IPS-18c (cell line): ENCODE results near the gene IL2RA.

Source experiments
- H3K4me3 ChIP-seq: 2 replicates; pipeline ENCODE4 v1.7.0; 2013; ENCODE audit warnings: low read depth, mild to moderate bottlenecking, low read length, moderate library complexity; ENCODE audit not compliant: insufficient read depth
- H3K9me3 ChIP-seq: one replicate; pipeline ENCODE4 v1.6.1; 2013; ENCODE audit warnings: mild to moderate bottlenecking, low read length, moderate library complexity; ENCODE audit not compliant: control insufficient read depth, insufficient read depth

Gene IL2RA

DNA sequence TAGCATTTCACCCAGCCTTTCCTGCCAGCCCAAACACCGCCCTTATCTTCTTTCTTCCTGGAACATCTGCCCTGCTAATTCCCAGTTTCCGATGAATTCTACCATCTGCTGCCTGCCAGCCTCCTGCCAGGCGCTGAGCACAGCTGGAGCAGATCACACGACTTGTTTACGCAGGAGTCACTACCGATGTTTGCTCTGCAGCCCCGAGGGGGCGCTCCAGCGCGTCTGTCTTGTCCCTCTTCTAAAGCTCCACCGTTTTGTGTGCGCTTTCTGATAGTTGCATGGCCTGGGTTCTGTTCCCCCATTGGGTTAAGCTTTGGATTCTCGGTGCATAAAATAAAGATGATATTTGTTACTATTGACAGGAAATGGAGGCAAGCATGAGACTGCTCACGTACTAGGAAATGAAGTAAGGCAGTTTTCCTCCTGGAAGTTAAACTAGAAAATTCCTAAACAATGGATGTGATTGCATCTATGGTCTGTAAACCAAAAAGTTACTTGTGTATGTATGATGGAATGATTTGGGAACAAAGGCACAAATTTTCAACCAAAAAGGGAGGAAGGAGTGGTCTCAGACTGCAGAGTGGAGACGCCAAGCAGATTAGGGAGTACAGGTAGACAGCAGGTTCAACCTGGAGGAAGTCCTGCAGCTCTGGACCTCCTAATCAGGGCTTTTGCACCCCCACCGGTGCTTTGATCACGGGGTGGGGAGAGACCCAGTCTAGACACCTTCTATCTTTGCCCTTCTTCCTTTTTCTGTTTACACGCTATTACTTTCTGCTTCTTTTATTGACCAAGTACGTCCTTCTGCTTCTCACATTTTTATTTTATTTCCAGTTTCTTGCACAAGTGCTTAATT lies 24.4 kb upstream of the IL2RA start:
- Histone ChIP-seq H3K9me3 (no peaks in the 10 kb centered on the region), H3K4me3 (no peak overlapping the region)

DNA sequence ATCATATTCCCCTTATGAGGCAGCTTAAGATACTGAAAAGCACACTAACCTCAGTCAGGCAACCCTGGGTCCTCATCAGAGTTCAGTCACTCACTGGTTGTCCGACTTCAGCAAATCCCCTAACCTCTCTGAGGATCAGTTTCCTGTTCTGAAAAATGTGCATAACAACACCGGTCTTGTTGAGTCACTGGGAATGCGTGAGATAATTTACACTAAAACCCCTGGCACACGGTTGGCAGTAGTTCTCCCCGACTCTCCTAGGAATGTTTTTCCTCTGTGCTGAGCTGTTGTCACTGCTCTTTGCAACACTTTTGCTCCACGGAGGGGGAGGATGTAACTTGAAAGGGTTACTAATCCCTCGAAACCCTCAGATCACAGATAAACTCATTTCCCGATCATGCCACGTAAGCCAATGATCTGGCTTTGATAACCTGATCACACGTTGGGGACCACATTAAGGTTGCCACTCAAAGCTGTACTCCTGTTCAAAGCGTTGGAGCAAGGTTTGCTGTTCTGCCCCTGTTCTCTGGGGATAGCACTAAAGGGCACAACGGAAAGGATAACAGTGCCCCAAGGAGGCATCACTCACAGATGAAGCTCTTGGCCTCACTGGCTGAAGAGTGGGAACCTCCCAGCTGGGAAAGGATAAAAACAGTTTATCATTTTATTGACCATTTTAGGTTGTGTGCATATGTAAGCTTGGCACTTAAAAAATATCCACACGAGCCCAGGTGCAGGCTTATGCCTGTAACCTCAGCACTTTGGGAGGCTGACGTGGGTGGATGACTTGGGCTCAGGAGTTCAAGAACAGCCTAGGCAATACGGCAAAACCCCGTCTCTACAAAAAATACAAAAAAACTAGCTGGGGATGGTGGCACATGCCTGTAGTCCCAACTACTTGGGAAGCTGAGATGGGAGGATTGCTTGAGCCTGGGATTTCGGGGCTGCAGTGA lies 21.6 kb upstream of the IL2RA start:
- H3K4me3 ChIP-seq: no peak overlapping the region
- H3K9me3 ChIP-seq: no peaks in the 10 kb centered on the region

DNA sequence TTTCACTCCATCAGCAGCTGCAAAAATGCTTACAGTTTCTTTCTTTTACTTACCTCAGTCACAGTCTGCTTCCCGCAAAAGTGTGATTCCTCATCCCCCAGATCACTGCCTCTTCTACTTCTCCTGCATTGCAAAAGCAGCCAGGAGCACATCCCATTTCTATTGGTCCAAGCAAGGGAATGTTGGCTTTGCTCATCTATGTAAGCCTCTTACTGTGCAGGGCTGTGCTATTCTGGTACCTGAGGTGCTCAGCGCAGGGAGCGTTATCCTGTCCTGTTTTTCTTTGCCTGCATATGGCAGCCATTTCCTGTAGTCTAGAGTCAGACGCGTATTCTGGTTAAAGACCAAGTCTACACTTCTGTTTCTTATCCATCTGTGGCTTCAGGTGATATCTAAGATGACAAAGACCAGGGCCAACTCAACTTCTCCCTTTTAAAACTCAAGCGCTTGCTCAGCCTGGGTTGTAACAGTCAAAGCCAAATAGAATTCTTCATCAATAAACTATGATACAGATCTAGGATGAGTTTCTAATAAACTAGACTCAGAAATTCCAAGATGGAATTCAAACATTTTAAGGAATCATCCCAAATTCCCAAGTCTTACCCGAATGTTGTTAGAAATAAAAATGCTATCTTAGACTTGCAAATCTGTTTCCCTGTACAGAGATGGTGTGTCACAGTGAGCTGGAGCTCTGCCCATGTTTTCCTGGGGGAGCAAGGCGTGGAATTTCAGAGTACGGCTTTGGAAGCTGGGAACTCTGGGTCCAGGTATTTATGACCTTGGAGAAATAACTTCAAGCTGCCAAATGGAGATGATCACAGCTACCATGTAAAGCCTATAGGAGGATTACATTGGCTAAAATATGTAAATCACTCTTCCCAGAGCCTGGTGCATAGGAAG lies 20.6 kb upstream of the IL2RA start:
- Histone ChIP-seq H3K4me3 (no peak overlapping the region), H3K9me3 (no peaks in the 10 kb centered on the region)

DNA sequence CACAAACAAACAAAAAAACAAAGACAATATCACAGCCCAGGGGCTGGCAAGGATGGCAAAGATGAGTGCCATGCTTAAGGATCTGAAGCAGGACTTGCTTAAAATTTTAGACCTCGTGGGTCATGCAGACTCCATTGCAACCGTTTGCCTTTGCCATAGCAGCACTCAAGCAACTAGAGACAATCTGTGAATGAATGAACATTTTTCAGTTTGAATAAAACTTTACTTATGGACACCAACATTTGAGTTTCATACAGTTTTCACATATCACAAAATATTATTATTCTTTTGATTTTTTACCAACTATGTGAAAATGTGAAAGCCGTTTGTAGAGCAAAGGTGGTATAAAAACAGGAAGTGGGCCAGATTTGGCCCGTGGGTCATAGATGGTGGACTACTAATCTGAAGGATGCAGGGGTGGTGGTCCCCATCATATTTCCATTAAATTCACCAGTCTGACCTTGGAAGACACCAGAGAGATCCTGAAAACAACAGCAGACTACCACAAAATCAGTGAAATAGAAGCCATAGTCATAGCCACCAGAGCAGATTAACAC lies 18.3 kb upstream of the IL2RA start:
- Histone ChIP-seq H3K9me3 (no peaks in the 10 kb centered on the region), H3K4me3 (no peak overlapping the region)

DNA sequence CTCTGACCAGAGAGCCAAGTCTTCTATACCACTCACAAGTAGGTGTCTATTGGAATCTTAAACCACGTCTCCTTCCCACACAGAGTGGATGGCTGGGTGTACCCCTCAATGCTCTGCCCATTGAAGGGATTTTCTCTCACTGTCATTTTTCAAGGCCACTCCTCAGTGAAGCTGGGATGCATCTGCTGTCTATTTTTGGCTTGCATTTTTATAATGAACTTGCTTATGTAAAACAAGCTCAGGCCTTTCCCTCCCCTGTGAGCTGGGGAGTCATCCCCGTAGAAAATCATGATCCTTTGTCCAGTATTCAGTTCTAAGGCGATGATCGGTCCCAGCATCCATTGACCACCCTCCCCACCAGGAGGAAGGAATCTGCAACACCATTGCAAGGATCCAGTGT lies 16.9 kb upstream of the IL2RA start:
- no peak overlapping the region for H3K4me3 ChIP-seq
- H3K9me3 ChIP-seq: no peaks in the 10 kb centered on the region

- H3K4me3 ChIP-seq: no peak overlapping the region
Measured at GRCh38 chr10:6077071-6077675, 15.0 kb upstream of the IL2RA start.

DNA sequence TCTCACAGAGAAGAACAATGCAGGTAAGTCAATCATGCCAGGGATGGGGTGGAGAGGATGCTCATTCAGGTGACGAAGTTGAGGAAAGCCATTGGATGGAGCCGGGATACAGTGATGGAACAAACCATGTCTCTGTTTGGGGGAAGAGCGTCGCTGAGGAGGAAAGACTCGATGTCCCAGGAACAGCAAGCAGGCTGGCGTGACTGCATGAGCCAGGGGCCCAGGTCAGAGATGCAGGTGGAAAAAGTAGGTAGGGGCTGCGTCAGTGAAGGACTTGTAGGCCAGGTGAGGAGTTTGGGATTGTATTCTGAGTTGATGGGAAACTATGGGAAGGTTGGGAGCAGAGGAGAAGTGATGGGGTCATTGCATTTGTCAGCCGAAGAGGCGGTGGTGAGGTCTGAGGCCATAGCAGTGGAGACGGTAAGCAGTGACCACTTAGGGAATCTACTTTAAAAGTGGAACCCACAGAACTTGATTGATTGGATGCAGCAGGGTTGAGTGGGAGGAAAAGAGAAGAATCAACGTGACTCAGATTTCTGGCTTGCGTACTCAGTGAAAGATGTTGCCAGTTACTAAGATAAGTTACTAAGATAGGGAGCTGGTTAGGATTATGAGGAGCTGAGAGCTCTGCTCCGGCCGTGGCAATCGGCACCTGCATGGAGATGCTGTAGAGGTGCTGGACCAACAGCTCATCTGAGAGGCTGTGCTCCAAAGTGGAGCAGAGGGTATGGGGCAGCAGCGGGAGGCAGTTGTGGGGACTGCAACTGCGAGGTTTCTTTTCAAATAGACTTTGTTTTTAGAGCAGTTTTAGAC lies 12.5 kb upstream of the IL2RA start:
- H3K9me3 ChIP-seq: no peaks in the 10 kb centered on the region
- H3K4me3 ChIP-seq: no peak overlapping the region

More at GRCh38 chr10:6077071-6077675, 15.0 kb upstream of the IL2RA start:
- no peaks in the 10 kb centered on the region for H3K9me3 ChIP-seq

GRCh38 chr10:6072215-6072934 lies 10.2 kb upstream of the IL2RA start:
- Histone ChIP-seq H3K9me3 (no peaks in the 10 kb centered on the region), H3K4me3 (no peak overlapping the region)

DNA sequence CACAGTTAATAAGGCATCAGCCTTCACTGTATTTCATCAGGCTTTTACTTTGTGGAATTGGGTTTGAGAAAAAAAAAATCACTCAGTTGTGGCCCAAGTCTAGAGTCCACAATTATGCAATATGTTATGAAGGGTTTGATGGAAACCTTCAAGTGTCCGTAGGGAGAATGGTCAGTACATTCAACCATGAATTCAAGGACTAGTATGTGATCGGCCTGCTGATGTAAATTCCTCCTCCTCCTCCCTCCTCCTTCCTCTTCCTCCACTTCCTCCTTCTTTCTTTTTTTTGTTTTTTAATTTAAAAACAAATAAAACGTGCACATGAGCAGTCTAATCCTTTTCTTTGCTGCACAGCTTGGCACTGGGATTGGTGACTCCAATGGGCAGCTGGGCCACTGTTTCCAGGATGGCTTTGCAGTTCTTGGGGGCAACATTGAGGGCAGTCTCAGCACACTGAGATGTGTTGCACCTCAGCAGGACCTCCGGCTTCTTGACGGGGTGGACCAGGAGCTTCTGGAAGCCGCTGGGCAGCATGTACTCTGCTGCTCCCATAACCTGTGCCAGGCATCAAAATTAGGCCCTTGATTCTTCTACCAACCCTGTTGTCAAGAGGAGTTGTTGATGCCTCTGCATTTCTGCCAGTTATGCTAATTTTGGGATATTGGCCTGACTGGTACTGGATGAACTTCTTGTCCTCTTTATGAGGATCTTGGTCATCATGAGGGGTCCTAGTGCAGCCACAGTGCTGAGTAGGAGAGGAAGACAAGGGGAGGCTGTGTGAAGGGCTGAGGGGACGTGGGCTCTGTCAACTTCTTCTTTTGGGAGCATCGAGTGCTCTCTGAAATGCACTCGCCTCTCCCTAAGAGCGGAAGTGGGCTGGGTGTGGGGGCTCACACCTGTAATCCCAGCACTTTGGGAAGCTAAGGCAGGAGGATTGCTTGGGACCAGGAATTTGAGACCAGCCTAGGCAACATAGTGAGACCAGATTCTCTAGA lies 9.3 kb upstream of the IL2RA start:
- Histone ChIP-seq H3K4me3 (no peak overlapping the region), H3K9me3 (no peaks in the 10 kb centered on the region)

GRCh38 chr10:6070660-6071059 lies 8.5 kb upstream of the IL2RA start:
- Histone ChIP-seq H3K9me3 (no peaks in the 10 kb centered on the region), H3K4me3 (no peak overlapping the region)

DNA sequence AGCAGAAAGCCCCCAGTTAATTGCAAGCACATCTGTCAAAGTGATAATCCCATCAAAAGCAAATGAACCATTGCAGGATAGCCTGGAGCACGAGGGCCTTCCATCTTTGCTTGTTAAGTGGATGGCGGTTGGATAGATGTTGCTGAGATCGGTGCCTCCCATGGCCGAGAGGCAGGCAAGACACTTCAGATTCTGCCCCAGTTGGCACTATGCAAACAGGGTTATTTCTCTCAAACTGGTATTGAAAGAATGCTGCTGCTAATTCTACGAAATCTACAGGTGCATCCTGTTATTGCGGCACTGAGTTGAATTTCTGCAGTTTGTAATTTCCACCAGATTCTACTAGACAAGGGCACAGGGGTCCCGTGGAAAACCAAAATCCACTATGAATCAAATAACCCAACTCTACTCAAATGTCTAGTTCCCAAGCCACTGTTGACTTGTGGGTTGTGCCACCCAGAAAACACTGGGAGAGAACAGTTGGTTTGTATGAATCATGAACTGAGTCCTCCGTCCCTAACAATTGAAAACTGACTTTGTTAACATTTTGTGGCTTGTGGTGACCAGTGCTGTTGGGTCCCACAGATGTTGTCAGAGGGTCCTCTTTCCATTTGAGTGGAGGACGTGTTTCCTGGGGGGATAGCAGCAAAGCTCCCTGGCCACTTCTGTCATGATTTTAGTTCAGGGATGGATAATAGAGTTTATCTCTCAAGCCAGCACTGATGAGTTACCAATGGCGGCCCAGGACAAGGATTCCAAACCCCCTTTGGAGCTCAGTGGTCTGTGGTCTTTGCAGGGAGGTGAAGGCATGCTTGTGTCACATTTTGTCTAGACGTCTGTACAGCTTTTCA lies 7.1 kb upstream of the IL2RA start:
- no peaks in the 10 kb centered on the region for H3K9me3 ChIP-seq
- H3K4me3 ChIP-seq: no peak overlapping the region

- Histone ChIP-seq H3K4me3 (no peak overlapping the region), H3K9me3 (no peaks in the 10 kb centered on the region)
Measured at GRCh38 chr10:6068422-6068821, 6.3 kb upstream of the IL2RA start.

DNA sequence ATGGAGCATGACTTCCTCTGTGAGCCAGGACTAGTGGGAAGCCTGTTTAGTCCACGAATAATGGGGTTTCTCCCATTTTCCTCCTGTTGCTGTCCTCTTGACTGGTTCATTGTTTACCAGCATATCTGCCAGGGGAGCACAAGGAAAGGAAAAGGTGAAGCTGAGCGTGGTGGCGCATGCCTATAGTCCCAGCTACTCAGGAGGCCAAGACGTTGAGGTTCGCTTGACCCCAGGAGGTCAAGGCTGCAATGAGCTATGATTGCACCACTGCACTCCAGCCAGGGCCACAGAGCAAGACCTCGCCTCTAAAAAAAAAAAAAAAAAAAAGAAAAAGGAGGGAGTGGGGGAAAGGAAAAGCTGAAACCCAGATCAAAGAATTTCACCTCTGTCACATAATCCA lies 5.8 kb upstream of the IL2RA start:
- no peaks in the 10 kb centered on the region for H3K9me3 ChIP-seq
- no peak overlapping the region for H3K4me3 ChIP-seq
